H1 (cell line): Measurements from ENCODE around the gene EEF1AKMT3.
A peak's percentile ranks its signal among the peaks of the same experiment; 100 is the strongest.

Experiments
- EP300 ChIP-seq, 2 experiments: IDR thresholded peaks; 1 replicate in 1 of 2; 2 replicates in 1 of 2; pipeline ENCODE4 v1.6.1; 2011 to 2012; ENCODE audit warnings: low read depth in 2 of 2, low read length in 2 of 2, mild to moderate bottlenecking in 2 of 2, borderline replicate concordance in 1 of 2, inconsistent platforms in 1 of 2, moderate library complexity in 1 of 2
- SIN3A ChIP-seq, 2 experiments: IDR thresholded peaks in 1 of 2; conservative IDR thresholded peaks in 1 of 2; 2 replicates each; pipeline ENCODE4 v1.6.1; 2011 to 2012; ENCODE audit warnings: low read length in 2 of 2, improper control_type of control experiment in 1 of 2, low read depth in 1 of 2, mild to moderate bottlenecking in 1 of 2
- TF ChIP-seq, protein P1 (sequence below), 3 experiments: IDR thresholded peaks; 1 replicate in 2 of 3; 2 replicates in 1 of 3; pipeline versions ENCODE4 v1.5.1 to v1.6.1; 2011; ENCODE audit warnings: low read length in 3 of 3, mild to moderate bottlenecking in 3 of 3, inconsistent platforms in 2 of 3, low read depth in 1 of 3, moderate library complexity in 1 of 3; ENCODE audit not compliant: insufficient read depth in 1 of 3; ENCODE audit errors: control extremely low read depth in 1 of 3

DNA sequence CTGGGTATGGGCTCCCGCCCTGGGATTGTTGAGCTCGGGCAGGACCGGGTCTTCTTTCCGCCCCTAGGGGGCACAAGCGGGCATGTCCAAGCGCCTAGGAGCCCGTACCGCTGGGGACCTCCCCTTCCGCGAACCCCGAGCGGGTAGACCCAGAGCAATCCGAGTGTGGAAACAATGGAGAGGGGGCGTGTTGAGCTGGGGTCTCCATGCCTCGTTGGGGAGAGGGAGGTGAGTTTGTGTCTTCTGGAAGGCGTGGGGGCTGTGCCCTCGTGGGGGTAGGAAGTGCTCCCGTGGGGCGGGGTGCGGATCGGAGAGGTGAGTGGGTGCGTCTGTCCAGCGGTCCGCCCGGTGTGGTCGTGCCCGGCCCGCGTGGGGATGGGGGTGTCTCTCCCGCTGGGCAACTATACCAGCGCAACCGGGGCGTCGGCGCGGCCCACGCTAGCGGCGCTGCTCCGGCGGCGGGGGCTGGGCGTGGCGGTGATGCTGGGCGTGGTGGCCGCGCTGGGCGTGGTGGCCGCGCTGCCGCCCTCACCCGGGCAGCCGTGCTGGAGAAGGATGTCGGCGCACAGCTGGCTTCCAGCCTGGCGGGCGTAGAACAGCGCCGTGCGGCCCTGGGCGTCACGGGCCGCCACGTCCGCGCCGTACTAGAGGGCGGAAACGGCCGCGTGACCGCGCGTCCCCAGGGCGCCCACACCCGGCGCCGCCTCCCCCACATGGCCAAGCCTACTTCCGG is 46.1 kb upstream of the EEF1AKMT3 start:
- TF ChIP-seq EP300 (IDR thresholded peaks at IDR 0.05; ENCODE audit: borderline replicate concordance in 1 of 2, low read depth in 2 of 2, low read length in 2 of 2) (no peak), SIN3A (conservative IDR thresholded peaks at IDR 0.05 in 1 of 2, IDR thresholded peaks at IDR 0.05 in 1 of 2; ENCODE audit: low read depth in 1 of 2, low read length in 2 of 2) (peak; percentile 42 to 82; a peak in 1 of 4 replicates)
- TF ChIP-seq, protein P1, sequence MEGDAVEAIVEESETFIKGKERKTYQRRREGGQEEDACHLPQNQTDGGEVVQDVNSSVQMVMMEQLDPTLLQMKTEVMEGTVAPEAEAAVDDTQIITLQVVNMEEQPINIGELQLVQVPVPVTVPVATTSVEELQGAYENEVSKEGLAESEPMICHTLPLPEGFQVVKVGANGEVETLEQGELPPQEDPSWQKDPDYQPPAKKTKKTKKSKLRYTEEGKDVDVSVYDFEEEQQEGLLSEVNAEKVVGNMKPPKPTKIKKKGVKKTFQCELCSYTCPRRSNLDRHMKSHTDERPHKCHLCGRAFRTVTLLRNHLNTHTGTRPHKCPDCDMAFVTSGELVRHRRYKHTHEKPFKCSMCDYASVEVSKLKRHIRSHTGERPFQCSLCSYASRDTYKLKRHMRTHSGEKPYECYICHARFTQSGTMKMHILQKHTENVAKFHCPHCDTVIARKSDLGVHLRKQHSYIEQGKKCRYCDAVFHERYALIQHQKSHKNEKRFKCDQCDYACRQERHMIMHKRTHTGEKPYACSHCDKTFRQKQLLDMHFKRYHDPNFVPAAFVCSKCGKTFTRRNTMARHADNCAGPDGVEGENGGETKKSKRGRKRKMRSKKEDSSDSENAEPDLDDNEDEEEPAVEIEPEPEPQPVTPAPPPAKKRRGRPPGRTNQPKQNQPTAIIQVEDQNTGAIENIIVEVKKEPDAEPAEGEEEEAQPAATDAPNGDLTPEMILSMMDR (IDR thresholded peaks at IDR 0.05; ENCODE audit: control extremely low read depth in 1 of 3, insufficient read depth in 1 of 3, low read depth in 1 of 3, low read length in 3 of 3), result peak; percentile 70 to 85 (median 81)
